Measurements from ENCODE around the gene HSDL1. TPM values are rescaled to one million over a fixed set of nuclear protein-coding genes. Genes with fewer than 3 reads are reported as not detected.

Gene HSDL1
- total RNA-seq, 1 donor from 2014 or later = 36.4 TPM

DNA sequence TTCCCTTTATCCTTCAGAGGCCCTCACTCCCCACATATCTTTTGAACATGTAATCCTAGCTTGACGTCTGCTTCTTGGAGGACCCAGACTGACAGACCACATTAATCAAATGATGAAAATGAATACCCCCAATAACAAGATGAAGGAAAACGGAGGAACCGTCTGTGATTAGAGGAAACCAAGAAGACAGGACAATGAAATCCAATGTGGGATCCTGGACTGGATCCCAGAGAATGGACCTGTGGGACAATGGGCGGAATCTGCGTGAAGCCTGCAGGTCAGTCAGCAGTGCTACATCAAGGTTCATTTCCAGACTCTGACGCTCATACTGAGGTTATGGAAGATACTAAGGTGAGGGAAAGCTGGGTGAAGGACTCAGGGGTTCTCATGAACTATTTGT, 64.2 kb downstream of the HSDL1 start:
- DNase-seq (ENCODE audit: extremely low spot score, unreplicated experiment) = no peak
- no peaks in the 10 kb centered on the region for H3K27me3 Mint-ChIP-seq
- H3K9me3 Mint-ChIP-seq = no peaks in the 10 kb centered on the region
- H3K27ac Mint-ChIP-seq = peak overlapping the region; percentile 7
- H3K4me3 Mint-ChIP-seq = no peak overlapping the region
- H3K4me1 Mint-ChIP-seq (ENCODE audit: unreplicated experiment) = no peaks in the 10 kb centered on the region
- TF ChIP-seq, protein P1, sequence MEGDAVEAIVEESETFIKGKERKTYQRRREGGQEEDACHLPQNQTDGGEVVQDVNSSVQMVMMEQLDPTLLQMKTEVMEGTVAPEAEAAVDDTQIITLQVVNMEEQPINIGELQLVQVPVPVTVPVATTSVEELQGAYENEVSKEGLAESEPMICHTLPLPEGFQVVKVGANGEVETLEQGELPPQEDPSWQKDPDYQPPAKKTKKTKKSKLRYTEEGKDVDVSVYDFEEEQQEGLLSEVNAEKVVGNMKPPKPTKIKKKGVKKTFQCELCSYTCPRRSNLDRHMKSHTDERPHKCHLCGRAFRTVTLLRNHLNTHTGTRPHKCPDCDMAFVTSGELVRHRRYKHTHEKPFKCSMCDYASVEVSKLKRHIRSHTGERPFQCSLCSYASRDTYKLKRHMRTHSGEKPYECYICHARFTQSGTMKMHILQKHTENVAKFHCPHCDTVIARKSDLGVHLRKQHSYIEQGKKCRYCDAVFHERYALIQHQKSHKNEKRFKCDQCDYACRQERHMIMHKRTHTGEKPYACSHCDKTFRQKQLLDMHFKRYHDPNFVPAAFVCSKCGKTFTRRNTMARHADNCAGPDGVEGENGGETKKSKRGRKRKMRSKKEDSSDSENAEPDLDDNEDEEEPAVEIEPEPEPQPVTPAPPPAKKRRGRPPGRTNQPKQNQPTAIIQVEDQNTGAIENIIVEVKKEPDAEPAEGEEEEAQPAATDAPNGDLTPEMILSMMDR (conservative IDR thresholded peaks at IDR 0.05) = no peak
- H3K36me3 Mint-ChIP-seq = peaks cover 24% of the 10 kb centered on the region

DNA sequence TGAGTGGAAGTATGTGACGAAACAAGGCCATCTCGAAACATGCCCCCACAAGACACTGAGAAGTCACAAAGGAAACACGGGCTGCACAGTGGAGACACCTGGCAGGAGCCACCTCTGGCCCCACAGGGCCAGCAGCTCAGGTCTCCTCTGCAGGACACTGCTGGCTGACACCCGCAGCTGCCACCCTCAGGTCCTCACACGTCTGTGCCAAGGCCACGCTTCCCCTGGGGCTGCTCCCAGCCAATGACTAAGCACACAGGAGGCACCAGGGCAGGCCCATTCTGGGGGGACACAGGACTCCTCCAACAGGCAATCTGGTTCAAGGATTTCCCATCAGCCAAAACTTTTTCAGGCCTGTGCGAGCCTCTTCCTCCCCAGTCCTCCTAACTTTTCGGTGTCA, 64.6 kb downstream of the HSDL1 start:
- peaks cover 24% of the 10 kb centered on the region for H3K36me3 Mint-ChIP-seq
- no peak overlapping the region for H3K4me3 Mint-ChIP-seq
- no peaks in the 10 kb centered on the region for H3K27me3 Mint-ChIP-seq
- H3K4me1 Mint-ChIP-seq (ENCODE audit: unreplicated experiment) = no peaks in the 10 kb centered on the region
- peak overlapping the region; percentile 7 for H3K27ac Mint-ChIP-seq
- TF ChIP-seq, protein P1 (conservative IDR thresholded peaks at IDR 0.05) = no peak
- no peaks in the 10 kb centered on the region for H3K9me3 Mint-ChIP-seq
- DNase-seq (ENCODE audit: extremely low spot score, unreplicated experiment) = no peak

DNA sequence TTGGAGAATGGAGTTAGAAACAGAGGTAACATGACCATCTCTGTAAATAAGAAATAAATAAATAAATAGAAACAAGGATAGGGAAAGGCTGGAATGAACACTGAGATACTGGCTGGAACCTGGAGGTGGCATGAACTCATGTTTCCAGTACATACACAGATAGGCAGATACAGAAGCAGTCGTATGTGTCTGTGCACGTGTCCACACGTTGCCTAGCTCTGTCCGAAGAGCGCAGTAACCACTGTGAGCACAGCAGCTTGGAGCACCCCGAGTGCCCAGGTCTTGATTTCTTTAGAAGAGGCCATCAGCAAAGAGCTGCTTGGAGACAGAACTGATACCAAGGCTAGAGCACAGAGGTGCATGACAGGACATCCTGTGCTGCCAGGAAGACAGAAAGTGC, 65.3 kb downstream of the HSDL1 start:
- TF ChIP-seq, protein P1 (conservative IDR thresholded peaks at IDR 0.05) = no peak
- H3K9me3 Mint-ChIP-seq = no peaks in the 10 kb centered on the region
- no peaks in the 10 kb centered on the region for H3K27me3 Mint-ChIP-seq
- no peak overlapping the region for H3K4me3 Mint-ChIP-seq
- no peaks in the 10 kb centered on the region for H3K4me1 Mint-ChIP-seq (ENCODE audit: unreplicated experiment)
- H3K36me3 Mint-ChIP-seq = peaks cover 24% of the 10 kb centered on the region
- H3K27ac Mint-ChIP-seq = no peak overlapping the region
- DNase-seq (ENCODE audit: extremely low spot score, unreplicated experiment) = no peak

DNA sequence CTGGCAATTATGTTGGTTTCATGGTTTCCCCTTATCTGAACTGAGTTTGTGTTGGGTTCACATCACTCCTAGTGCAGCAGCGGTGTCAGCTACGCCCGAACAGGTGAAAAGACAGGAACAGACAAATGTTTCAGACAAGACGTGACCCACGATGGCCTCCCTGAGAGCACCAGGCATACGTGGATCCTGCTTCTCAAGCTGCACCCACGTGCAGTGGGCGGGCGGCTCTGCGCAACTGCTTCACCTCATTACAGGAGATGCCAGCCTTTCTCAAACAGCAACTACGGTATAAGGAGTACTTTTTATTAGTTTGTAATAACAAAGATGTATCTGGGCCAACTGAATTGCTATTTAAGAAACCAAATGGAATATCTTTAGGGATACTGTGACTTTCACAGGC, 69.6 kb downstream of the HSDL1 start:
- H3K9me3 Mint-ChIP-seq = no peaks in the 10 kb centered on the region
- H3K36me3 Mint-ChIP-seq = peaks cover 29% of the 10 kb centered on the region
- TF ChIP-seq, protein P1 (conservative IDR thresholded peaks at IDR 0.05) = no peak
- H3K27me3 Mint-ChIP-seq = no peaks in the 10 kb centered on the region
- no peak overlapping the region for H3K4me3 Mint-ChIP-seq
- H3K4me1 Mint-ChIP-seq (ENCODE audit: unreplicated experiment) = no peaks in the 10 kb centered on the region
- no peak overlapping the region for H3K27ac Mint-ChIP-seq
- no peak for DNase-seq (ENCODE audit: extremely low spot score, unreplicated experiment)

DNA sequence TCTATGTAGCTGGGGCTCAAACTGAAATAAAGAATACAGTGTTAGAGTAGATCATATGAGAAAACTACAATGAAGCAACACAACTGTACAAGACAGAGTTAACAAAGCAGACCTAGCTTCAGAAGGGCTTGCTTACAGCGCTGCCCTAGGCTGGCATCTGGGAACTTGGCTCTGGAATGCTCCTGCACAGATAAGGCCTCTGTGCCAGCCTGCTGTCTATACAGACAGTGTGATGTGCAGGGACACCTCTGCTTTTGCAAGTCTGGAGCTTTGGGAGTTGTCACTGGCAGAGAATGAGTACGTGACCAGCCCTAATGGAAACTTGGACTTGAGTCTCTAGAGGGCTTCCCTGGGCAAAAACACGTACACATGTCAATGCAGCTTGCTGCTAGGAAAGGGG, 70.3 kb downstream of the HSDL1 start:
- Mint-ChIP-seq H3K27ac (no peak overlapping the region), H3K9me3 (no peaks in the 10 kb centered on the region), H3K36me3 (peaks cover 29% of the 10 kb centered on the region), H3K4me3 (no peak overlapping the region), H3K4me1 (ENCODE audit: unreplicated experiment) (no peaks in the 10 kb centered on the region), H3K27me3 (no peaks in the 10 kb centered on the region)
- TF ChIP-seq, protein P1 (conservative IDR thresholded peaks at IDR 0.05) = no peak
- no peak for DNase-seq (ENCODE audit: extremely low spot score, unreplicated experiment)

Other genes with a start within 250 kb of the HSDL1 start
- gene MLYCD, start 246.1 kb downstream of the HSDL1 start, total RNA-seq (ENCODE audit: low replicate concordance) = 6.4 and 7.1 TPM in 2 replicates
- gene OSGIN1, start 191.9 kb downstream of the HSDL1 start, total RNA-seq (ENCODE audit: low replicate concordance) = 4.0 and 15.5 TPM in 2 replicates
- 1.5 and 6.5 TPM in 2 replicates for gene NECAB2, start 176.9 kb downstream of the HSDL1 start, total RNA-seq (ENCODE audit: low replicate concordance)
- gene SLC38A8, start 102.4 kb downstream of the HSDL1 start, total RNA-seq (ENCODE audit: low replicate concordance) = not detected in 2 replicates
- gene MBTPS1, start 28.2 kb downstream of the HSDL1 start, total RNA-seq (ENCODE audit: low replicate concordance) = 75.7 and 88.4 TPM in 2 replicates
- 0.67 and 3.2 TPM in 2 replicates for gene DNAAF1, start 131 bp upstream of the HSDL1 start, total RNA-seq (ENCODE audit: low replicate concordance)
- gene TAF1C, start 41.9 kb upstream of the HSDL1 start, total RNA-seq (ENCODE audit: low replicate concordance) = 66.9 and 83.7 TPM in 2 replicates
- not detected in 2 replicates for gene ADAD2, start 46.0 kb upstream of the HSDL1 start, total RNA-seq (ENCODE audit: low replicate concordance)
- gene KCNG4, start 94.8 kb upstream of the HSDL1 start, total RNA-seq (ENCODE audit: low replicate concordance) = 0.12 and 0.17 TPM in 2 replicates
- gene WFDC1, start 149.7 kb upstream of the HSDL1 start, total RNA-seq (ENCODE audit: low replicate concordance) = 0.95 and 2.0 TPM in 2 replicates
- 12.2 and 19.3 TPM in 2 replicates for gene ATP2C2, start 223.4 kb upstream of the HSDL1 start, total RNA-seq (ENCODE audit: low replicate concordance)